CD4-positive, alpha-beta T cell treated with Interleukin-17A for 1 hour (primary cell): ENCODE measurements around the gene GRK3.
"Not testable (repeated sequence)": the region's sequence is repeated elsewhere in the genome, so short reads cannot be mapped to it uniquely, and the experiment has no call there.

Experiments used
- DNase-seq: peaks from one replicate; pipeline ENCODE4 v3.0.0-alpha.2; 2020

GRK3 gene

DNA sequence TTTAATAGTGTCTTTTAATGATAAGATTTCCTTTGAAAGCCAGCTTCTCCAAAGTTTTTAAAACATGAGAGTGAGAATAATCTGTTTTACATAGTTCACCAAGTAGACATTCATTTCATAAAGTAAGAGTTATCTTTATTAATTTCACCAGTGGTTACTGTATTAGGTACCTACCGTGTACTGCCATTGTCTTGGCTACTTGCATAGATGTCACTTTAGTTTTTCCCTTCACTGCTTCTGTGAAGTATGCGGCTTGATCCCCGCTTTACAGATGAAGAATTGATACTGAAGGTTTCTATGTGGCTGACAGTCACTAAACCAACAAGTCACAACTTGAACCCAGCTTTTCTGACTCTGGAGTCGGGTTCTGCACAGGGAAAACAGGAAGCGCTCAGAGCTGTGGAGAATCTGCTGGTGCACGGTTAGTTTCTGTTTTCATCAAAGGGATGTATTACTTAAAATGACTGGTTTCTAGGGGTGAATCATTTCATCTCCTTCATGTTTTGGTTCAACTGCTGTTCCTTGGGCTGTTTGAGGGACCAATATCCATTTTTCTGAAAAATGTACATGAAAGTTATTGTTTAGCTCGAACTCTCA, 138.2 kb downstream of the GRK3 start:
- DNase-seq, result no peak

DNA sequence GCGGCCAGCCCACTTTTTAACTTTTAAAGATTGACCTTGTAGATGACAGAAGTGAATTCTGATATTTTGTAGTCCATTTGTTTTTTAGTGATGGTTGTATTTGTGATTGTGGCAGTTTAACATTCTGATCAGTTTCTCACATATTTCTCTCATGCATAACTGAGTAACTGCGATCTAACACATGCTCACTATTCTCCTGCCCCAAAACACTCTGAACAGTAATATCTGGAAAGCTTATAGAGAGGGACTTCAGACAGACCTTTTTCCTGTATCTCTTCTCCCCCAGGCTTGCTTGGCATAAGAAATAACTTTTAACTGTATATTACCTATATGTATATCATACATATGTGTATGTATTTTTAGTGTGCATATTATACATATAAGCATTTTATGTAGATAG, 140.2 kb downstream of the GRK3 start:
- DNase-seq, result no peak

DNA sequence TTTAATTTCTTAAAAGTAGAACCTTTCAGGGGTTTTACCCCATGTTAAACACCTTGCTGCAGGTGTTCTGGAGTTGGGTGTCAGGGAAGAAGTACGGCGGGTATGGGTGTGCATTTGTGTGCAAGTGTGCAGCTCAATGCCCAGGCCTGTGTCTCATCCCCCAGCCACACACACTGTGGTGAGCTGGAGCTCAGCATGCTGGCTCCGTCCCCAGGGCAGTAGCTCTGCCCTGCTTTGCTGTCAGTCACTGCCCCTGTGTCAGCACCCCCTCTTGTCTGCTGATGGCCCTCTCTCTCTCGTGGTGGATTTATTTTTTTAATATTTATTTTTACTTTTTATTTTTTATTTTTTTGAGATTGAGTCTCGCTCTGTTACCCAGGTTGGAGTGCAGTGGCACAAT, 141.7 kb downstream of the GRK3 start:
- DNase-seq, result no peak

DNA sequence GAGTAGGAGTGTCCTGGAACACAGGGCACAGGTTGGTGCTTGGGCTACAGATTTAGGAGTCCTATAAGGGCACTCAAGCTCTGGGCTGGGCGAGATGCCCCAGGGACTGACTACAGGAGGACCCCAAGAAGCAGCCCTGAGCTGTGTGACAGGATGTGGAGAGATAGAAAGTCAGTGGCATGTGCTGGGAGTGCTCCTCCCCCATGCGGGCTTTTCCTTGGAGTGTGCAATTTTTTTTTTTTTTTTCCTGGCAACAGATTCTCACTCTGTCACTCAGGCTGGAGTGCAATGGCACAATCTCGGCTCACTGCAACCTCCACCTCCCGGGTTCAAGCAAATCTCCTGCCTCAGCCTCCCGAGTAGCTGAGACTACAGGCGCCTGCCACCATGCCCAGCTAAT, 144.0 kb downstream of the GRK3 start:
- not testable (repeated sequence) for DNase-seq

DNA sequence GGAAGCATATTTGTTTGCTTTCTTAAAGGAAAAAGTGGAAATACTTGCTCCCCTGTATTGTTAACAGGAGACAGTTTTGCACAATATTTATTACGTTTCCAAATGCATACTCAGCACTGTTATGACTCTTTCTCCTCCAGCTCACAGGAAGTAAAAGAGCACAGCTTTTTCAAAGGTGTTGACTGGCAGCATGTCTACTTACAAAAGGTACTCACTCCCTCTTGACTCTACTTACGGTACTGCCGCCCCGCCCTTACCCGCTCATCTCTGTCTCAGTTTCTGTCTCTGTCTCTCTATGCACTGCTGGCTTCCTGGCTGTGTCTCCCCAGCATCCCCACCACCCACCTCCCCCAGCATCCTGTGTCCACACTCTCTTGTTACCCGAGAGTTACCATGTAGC, 145.3 kb downstream of the GRK3 start:
- no peak for DNase-seq

DNA sequence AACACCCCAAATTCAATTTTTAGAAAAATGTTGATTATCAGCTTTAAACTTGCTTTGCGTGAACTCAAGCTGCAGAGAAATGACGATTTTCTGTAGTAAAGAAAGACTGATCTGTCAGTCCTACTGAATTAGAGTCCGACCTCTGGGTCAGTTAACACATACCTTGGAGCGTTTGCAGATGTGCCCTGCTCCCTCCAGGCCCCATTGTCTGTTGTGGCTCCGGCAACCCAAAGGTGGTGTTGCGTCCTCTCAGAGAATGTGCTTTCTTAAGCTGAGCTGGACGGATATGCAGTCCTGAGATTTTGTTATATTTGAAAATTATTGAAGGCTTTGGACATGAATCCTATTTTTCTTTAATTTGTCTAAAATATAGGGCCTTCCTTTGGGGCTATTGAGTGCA, 146.0 kb downstream of the GRK3 start:
- DNase-seq, result no peak

DNA sequence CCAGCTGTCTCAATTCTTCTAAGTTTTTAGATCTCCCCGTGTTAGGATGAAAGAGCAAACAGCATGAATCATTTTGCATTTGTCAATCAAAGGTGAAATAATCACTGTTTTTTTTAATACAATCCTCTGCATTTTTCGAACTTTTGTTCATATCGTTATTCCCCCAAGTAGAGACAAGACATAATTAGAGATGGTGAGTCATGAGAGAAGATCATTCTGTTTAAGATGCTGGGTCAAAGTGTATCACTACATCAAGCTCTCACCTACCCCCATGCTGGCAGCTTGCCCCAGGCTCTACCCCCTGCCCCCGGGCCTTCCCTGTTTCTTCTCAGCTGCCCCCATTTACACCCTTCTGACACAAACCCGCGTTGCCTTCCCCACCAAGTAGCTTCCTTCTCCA, 147.0 kb downstream of the GRK3 start:
- DNase-seq, result no peak

DNA sequence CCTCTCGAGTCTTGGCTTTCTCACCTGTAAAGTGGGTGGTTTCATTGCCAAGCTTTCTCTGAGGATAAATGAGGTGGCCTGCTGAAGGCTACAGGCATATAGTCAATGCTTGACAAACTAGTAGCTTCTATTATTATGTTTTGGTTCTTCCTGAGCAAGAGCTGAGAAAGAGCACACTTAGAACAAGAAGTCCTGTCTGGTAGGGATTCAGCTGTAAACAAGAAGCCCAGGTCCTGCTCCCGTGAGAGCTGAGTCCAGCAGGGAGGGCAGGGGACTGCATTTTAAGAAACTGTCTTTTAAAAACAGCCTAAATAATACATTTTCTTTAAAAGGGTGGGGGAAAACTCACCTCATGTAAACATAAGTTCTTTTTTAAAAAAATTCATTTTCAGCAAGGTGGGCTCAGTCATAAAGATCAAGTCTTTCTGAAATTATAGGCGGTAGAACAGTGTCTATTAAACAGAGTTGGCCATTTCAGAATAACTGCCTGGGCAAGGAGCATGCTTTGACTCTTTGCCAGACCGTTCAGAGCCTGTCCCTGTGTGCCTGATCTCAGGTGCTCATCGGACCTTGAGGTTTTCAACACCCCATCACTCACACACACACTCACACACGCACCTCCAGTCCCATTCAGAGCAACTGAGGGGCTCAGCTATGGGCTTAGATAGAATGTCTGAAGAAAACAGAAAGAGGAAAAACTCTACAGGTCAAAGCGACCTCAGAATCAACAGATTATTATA, 148.4 kb downstream of the GRK3 start:
- DNase-seq, result no peak

DNA sequence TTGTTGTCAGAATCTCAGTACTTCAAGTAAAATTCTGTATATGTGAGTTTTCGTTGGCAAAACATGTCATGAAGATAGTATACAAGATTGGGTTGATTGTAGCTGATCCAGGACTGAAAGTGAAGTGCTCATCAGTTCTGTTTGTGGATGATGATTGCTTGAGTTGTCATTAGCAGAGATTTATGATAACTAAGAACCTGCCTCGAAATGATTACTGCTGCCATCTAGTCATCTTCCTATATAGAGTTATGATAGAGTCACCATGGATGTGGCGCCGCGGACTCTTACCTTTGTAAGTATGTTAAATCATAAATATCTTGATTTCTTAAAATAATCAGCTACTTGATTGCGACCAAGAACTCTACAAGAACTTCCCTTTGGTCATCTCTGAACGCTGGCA, 149.6 kb downstream of the GRK3 start:
- no peak for DNase-seq

DNA sequence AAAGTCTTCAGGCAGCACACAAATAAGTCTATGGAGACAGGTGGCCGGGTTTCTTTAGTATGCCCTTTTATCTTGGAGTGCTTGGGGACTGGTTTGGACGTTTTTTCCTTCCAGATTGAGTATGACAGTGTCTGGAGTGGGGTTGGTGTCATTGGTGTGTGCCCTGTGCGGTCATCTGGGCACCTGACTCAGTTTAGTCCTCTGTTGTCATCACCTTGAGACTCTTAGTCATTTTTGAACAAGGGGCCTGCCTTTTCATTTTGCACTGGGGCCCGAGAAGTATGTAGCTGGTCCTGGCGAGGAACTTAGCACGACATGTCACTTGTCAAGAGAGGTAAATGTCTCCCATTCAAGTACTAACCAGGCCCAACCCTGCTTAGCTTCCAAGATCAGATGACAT, 150.3 kb downstream of the GRK3 start:
- no peak for DNase-seq

DNA sequence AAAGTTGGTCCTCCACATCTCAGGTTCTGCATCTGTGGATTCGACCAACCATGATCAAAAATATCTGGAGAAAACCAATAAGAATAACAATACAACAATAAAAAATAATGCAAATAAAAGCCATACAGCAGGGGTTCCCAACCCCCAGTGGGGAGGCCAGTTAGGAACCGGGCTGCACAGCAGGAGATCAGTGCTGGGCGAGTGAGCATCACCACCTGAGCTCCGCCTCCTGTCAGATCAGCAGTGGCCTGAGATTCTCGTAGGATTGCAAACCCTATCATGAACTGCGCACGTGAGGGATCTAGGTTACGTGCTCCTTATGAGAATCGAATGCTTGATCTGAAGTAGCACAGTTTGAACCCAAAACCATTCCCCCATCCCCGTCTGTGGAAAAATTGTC, 152.2 kb downstream of the GRK3 start:
- DNase-seq, result no peak

DNA sequence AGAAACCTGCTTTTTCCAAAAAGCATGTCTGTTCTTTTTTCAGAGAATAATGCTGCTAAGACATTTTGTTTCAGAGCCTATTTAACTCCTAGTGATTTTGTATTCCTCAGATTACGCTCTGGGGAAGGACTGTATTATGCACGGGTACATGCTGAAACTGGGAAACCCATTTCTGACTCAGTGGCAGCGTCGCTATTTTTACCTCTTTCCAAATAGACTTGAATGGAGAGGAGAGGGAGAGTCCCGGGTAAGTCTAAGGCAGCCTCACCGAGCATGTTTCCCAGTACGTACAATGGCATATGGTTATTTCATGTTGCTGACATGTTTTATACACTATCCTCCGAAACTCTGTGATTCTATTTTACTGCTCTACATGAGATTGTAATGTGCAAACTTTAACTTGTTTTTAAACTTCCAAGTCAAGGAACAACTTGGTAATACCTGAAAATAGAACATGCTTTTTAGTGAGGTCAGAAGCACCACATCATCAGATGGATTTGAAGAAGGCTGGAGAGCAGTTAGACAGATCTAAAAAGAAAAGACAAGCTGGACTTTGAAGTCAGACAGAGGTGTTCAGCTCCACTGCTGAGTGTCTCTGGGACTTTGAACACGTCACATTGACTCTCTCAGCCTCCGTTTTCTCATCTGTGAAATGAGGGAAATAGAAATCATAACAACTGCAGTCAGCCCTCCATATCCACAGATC, 153.8 kb downstream of the GRK3 start:
- no peak for DNase-seq

DNA sequence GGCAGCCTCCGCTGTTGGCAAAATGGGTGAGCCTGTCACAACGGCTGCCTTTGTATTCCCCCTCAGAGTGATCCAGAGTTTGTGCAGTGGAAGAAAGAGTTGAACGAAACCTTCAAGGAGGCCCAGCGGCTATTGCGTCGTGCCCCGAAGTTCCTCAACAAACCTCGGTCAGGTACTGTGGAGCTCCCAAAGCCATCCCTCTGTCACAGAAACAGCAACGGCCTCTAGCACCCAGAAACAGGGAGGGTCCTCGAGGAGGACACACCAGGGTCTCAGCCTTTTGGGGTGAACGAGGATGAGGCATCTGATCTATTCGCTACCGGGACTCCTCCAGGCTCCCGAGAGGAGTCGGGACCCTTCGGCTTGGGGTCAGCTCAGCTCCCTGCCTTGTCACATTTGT, 157.7 kb downstream of the GRK3 start:
- DNase-seq, result no peak

DNA sequence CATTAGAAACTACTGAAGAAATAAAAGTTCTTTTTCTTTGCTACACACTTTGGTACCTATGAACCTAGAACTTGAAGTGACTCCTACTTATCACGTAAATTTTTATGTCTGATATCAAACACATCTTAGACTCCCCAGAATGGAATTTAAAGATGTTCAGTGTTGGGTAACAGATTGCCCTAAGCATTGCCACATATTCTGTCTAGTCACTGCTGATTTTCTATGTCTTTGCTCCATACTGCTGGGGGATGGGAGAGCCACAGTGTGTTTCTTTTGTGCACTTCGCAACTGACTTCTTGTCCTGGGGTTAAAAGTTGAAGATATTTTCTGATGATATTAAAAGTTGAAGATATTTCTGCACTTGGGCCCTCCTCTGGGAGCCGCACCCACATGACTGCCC, 158.2 kb downstream of the GRK3 start:
- DNase-seq, result no peak

DNA sequence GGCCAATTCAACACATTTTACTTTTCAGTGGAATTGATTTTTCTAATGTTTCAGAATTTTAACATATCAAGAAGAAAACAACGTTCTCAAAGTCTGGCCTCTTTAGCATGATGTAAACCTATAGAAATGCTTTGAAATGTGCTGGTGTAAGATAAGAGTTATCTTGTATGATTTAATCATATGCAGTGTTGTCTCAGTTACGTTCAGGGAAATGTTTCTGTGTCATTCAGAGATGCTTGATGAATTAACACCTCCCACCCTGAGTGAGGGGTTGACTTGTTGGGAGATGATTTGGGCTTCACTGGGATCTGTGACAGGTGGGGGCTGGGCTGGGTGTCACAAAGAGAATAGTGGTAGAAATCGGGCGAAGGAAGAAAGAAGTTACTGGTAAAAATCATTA, 161.8 kb downstream of the GRK3 start:
- no peak for DNase-seq

DNA sequence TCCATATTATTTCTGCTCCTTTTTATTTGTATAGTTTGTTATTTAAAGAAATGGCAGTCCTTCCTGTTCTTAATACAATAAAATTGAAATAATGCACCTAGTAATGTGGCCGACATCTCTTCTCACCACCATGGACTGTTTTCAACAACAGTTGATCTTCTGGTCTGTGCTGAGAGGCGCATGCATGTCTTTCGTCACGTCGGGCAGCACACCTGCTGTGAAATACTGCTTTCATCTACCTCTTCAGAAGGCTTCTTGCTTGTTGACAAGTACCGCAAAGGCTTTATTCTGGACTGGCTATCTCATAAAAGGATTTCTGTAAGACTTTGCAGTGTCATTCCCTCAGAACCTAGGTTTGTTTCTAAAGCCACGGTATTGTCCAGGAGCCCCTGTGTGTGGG, 163.6 kb downstream of the GRK3 start:
- DNase-seq, result no peak

DNA sequence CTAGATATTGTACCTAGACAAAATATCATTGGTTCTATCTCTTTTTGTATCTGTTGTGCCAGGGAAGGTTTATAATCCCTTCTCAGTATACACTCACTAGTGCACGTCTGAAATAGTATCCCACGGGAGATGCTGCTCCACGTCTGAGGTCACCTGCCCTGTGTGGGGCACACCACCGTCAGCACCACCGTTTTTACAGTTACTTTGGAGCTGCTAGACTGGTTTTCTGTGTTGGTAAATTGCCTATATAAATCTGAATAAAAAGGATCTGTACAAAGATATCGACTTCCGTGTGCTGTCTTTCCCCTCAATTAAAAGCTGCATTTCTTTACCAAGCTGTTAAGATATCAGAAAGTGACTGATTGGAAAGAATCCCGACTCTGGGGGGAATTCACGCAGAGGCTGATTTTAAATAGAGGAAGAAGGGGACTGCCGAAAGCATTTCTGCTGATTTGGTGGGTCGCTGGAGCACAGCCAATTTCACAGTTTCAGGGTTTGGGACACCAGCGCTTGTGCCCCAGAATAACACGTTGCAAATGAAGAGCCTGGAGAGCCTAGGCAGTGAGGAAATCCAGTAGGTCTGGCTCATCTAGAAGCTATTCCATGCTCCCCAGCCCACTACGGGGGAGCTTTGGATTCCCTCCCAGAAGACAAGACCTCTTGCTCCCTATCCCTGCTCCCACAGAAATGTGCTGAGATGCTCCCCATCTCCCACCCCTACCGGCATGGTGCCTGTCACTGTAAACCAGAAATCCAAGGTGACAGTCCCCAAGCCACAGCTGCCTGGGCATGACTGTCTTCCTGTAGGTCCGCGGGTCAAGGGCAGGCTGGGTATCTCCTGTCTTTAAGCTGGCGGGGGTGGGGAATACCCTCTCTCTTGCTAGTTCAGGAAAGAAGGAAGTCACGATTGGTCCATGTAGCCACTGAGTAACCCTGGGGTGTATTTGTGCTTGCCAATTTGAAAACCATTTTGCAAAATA, 164.8 kb downstream of the GRK3 start:
- DNase-seq, result no peak

DNA sequence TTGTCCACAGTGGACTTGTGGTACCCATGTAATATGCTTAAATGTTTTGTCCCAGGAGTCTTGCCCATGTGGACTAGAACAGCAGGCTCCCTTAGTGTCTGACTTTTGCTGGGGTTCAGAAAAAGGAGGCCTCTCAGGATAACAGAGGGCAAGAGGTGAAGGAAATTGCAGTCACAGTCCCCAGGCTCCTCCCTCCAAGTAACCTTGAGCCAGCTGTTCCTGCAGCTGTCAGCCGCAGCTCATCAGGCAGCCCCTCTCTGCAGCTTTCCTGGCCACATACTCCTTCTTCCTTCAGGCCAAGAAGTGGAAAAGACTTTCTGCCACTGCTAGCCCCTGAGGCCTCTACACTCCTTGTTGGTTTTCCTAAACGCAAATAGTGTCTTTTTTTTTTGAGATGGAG, 171.2 kb downstream of the GRK3 start:
- DNase-seq, result no peak

DNA sequence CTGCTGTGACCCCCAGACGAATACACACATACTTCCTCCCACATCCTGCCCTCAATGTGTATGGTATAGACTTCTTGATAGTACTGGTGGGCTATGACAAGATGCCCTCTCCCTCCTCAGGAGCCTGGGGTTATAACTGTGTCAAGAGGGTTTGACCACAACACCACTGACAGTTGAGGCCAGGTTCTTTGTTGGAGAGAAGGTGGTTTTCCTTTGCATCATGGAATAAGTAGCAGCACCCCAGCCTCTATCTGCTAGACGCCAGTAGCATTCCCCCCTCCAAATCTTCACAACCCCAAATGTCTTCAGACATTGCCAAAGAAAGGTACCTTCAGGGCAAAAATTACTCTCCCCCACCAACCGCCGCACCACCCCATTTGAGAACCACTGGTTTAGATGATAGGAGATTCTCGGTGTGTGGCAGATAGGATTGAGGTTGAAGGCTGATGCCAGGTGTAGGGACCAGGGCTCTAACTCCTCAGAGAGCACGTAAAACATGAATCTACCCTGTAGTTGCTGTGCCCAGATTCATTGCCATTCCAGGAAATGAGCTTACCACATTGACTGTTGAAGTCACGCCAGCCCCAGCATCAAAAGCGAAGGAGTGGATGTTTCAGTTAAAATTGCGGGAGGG, 172.0 kb downstream of the GRK3 start:
- peak; percentile 5 for DNase-seq

DNA sequence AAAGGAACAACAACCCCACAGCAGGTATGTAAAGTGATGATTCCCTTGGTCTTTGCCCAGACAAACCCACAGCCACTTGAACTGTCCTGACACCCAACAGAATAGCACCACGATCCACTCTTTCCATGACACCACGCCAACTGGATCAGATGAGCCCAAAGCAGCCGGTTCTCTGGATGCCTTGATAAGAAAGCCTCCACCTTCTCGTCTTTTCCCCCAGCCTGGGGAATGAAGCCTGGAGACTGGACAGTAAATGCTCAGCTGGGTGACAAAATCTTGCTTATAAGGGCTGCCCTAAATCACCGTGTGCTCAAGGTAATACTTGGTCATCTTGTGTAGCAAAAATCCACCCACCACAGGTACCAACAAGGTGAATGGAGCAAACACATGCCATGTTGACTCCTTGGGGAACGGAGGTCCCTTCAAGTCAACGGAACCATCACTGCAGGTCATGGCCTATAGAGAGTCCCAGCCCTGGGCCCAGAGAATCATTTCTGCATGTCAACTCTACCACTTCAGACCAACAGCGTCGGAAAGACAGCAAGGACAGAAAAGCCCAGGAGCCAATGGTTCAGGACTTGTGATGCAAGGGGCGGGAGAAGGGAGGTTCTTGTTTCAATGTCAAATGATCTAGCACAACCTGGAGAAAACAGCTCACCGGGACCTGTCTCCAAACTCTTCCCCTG, 175.3 kb downstream of the GRK3 start:
- DNase-seq, result no peak

DNA sequence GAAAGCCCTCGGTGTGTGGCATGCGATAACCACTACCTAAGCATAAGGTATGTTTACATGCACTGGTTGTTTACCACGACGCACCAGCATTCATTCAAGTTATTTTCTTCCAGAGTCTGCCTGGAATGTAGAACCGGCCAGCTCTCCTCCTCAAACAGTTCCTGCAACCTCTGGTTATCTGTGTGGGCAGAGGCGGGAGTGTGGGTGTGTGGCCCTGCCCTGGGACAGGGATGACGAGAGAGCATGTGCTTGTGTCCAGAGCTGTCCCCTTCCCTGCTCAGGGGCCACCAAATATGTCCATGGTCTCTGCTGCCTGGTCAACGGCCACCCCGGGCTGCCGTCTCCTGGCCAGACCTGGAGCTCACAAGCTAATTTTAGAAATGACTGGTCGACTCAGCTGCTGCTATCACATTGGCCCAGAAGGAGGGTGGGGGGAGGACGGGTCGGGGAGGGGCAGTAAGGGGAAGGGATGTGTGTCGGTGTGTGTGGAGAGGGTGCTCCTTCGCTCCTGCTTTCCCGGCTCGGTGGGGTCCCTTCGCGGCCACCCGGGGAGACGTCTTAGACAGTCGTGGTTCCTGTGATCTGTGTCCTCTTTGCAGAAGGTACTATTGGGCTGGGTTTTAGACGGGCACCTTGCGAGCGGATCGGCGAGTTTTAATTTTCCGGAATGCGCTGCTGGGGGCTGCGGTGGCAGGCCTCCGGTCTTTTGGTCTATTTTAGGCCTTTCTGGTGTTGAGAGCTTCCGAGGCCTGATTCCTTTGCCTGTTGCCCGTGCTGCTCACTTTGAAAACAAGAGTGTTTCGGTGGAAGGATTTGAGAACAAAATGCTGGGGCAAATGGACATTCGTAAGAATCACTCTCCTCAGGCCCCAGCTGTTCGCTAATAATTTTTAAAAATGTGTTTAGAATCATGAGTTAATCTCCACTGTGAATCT, 177.5 kb downstream of the GRK3 start, which contains the start of gene MYO18B:
Gene MYO18B (plus strand): TSS at position 497 of the 935 bp plus-strand sequence. CDS start 18,905 bp downstream, outside the sequence.
- DNase-seq, result no peak
